Mesendoderm (in vitro differentiated cells): ENCODE data around the gene PIP4K2B.

ENCODE experiments used
- DNase-seq: peaks from one replicate; pipeline ENCODE4 v3.0.0; 2013
- H2AK5ac ChIP-seq: 2 replicates; pipeline ENCODE4 v1.6.1; 2013; ENCODE audit warnings: low read length, inconsistent platforms
- H2BK120ac ChIP-seq: 2 replicates; pipeline ENCODE4 v1.6.1; 2013; ENCODE audit warnings: low read depth, mild to moderate bottlenecking, low read length, moderate library complexity, mixed read lengths
- H2BK15ac ChIP-seq: replicated peaks from 2 replicates; pipeline ENCODE4 v1.6.1; 2013; ENCODE audit warnings: low read depth, mild to moderate bottlenecking, moderate library complexity
- H2BK5ac ChIP-seq: 2 replicates; pipeline ENCODE4 v1.6.1; 2013; ENCODE audit warnings: low read length, inconsistent platforms
- H3K18ac ChIP-seq: 2 replicates; pipeline ENCODE4 v1.6.1; 2013; ENCODE audit warnings: mild to moderate bottlenecking, low read length, mixed read lengths
- H3K23ac ChIP-seq: one replicate; pipeline ENCODE4 v1.6.1; 2013; ENCODE audit warnings: low read length
- H3K27ac ChIP-seq: 2 replicates; pipeline ENCODE4 v1.5.1; 2013; ENCODE audit warnings: low read depth, mild to moderate bottlenecking, inconsistent platforms, low read length, moderate library complexity
- H3K27me3 ChIP-seq: 2 replicates; pipeline ENCODE4 v1.6.1; 2013; ENCODE audit warnings: low read length, control low read depth, mild to moderate bottlenecking, inconsistent platforms; ENCODE audit not compliant: insufficient read depth, poor library complexity
- H3K36me3 ChIP-seq: 2 replicates; pipeline ENCODE4 v1.6.1; 2013; ENCODE audit warnings: low read length, inconsistent platforms; ENCODE audit not compliant: control insufficient read depth, insufficient read depth
- H3K4ac ChIP-seq: one replicate; pipeline ENCODE4 v1.6.1; 2013; ENCODE audit warnings: low read depth, mild to moderate bottlenecking, low read length, moderate library complexity
- H3K4me1 ChIP-seq: 2 replicates; pipeline ENCODE4 v1.6.1; 2013; ENCODE audit warnings: low read depth, low read length, inconsistent platforms; ENCODE audit not compliant: control insufficient read depth
- H3K4me2 ChIP-seq: 2 replicates; pipeline ENCODE4 v1.6.1; 2013; ENCODE audit warnings: low read length
- H3K4me3 ChIP-seq: 2 replicates; pipeline ENCODE4 v1.5.1; 2013; ENCODE audit warnings: mild to moderate bottlenecking, low read length
- H3K56ac ChIP-seq: one replicate; pipeline ENCODE4 v1.6.1; 2013; ENCODE audit warnings: low read length
- H3K79me1 ChIP-seq: 2 replicates; pipeline ENCODE4 v1.6.1; 2013; ENCODE audit warnings: low read length, inconsistent platforms
- H3K79me2 ChIP-seq: 2 replicates; pipeline ENCODE4 v1.6.1; 2013; ENCODE audit warnings: mild to moderate bottlenecking, low read length; ENCODE audit not compliant: control insufficient read depth, insufficient read depth
- H3K9ac ChIP-seq: 2 replicates; pipeline ENCODE4 v1.6.1; 2013; ENCODE audit warnings: low read length, inconsistent platforms
- H4K5ac ChIP-seq: one replicate; pipeline ENCODE4 v1.6.1; 2013; ENCODE audit warnings: low read length
- H4K8ac ChIP-seq: one replicate; pipeline ENCODE4 v1.6.1; 2013; ENCODE audit warnings: low read depth, mild to moderate bottlenecking, control low read depth, low read length, moderate library complexity
- WGBS: extraction: QIAGEN DNeasy Blood & Tissue Kit; methylation state at CpG from one replicate; pipeline ENCODE4 v1.1.7; 2013; ENCODE audit warnings: low lambda C conversion rate, missing lambda C conversion rate; ENCODE audit not compliant: insufficient coverage; ENCODE audit errors: extremely low coverage; 5-methylcytosine and 5-hydroxymethylcytosine counted together

Gene PIP4K2B

DNA sequence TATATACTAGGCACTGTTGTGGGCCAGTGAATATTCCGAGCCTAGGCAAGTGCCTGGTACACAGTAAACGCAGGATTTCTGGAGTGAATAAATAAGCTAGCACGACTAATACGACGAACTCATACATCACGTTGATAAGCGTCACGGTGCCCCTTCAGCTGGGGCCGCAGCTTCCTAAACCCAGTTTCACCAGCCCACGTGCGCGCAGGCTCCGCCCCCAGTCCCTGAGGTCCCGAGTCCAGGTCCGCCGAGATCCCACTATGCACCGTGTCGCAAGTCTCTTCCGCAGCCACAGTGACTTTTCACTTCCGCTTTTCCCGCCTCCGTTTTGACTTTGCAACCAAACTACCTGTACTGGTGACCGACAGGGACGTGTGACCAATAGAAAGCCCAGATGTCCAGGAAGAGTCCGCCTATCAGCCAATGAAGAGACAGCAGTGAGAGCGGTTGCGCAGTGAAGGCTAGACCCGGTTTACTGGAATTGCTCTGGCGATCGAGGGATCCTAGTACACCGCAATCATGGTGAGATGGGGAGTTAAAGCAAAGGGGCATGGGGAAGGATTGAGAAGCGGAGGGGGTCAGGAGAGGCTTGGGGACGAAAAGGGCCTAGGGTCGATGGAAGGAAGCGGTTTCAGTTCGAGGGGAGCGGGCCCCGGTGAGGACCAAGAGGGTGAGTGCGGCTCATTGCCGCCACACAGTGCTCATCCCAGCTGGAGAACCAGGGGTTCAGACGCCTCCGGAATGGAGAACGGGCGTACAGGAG is 46.9 kb downstream of the PIP4K2B start, which contains the start of gene PSMB3:
Gene PSMB3, plus strand, starts transcription at position 434 of the 763 bp plus-strand sequence. Its CDS starts 86 bp downstream, at position 520.
- H4K8ac ChIP-seq, result no peak within 1 kb of the TSS
- H3K4me1 ChIP-seq, result peaks cover 10% of the 10 kb centered on the region
- H2BK15ac ChIP-seq, result no peak within 1 kb of the TSS
- peak within 1 kb of the TSS; percentile 34 for H3K18ac ChIP-seq
- peaks cover 2% of the 10 kb centered on the region for H3K36me3 ChIP-seq
- H3K79me2 ChIP-seq, result peaks cover 19% of the 10 kb centered on the region
- no peak within 1 kb of the TSS for H2AK5ac ChIP-seq
- no peak within 1 kb of the TSS for H4K5ac ChIP-seq
- H3K4ac ChIP-seq, result peak within 1 kb of the TSS; percentile 89
- DNase-seq, result peak; percentile 100
- H3K23ac ChIP-seq, result no peak within 1 kb of the TSS
- peak within 1 kb of the TSS; percentile 98 for H3K4me3 ChIP-seq
- H3K79me1 ChIP-seq, result peaks cover 11% of the 10 kb centered on the region
- peak within 1 kb of the TSS; percentile 28 for H3K27ac ChIP-seq
- peak within 1 kb of the TSS; percentile 98 for H3K9ac ChIP-seq
- peak within 1 kb of the TSS; percentile 62 for H2BK5ac ChIP-seq
- H3K27me3 ChIP-seq, result no peaks in the 10 kb centered on the region
- no peak within 1 kb of the TSS for H2BK120ac ChIP-seq
- H3K4me2 ChIP-seq, result peak within 1 kb of the TSS; percentile 76
- no CpG with 5 or more reads among the region's 44 CpGs for WGBS
- H3K56ac ChIP-seq, result peak within 1 kb of the TSS; percentile 100

DNA sequence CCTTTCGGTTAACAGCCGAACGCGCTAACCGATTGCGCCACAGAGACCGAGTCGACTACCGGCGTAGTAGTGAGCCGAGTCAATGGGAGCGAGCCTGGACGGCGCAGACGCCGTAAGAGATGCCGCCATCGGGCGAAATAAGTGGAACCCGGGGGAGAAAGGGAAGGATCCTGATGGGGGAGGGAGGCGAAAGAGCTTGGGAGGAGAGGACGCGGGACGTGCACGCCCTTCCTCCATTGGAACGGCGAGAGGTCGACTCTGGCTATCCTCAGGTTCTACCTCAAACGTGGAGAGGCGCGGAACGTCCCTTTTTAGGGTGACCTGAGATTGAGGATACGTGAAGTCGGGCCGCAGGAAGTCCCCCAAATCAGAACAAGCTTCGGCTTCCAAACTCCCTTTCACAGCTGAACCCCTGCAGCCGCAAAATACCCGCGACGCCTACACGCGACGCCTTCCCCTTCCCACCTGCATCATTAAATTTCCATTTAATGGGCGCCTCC is 47.5 kb downstream of the PIP4K2B start:
- Histone ChIP-seq H3K18ac (peak overlapping the region; percentile 34), H3K56ac (peak overlapping the region; percentile 92), H3K4me3 (peak overlapping the region; percentile 70), H2BK15ac (no peak overlapping the region), H3K23ac (no peak overlapping the region), H3K4ac (peak overlapping the region; percentile 89), H3K79me2 (peaks cover 24% of the 10 kb centered on the region), H3K79me1 (peaks cover 11% of the 10 kb centered on the region), H4K8ac (no peak overlapping the region), H3K36me3 (peaks cover 2% of the 10 kb centered on the region), H4K5ac (no peak overlapping the region), H3K4me1 (peaks cover 10% of the 10 kb centered on the region), H3K27ac (no peak overlapping the region), H3K9ac (peak overlapping the region; percentile 75), H2AK5ac (no peak overlapping the region), H2BK5ac (peak overlapping the region; percentile 5), H3K27me3 (no peaks in the 10 kb centered on the region), H2BK120ac (no peak overlapping the region), H3K4me2 (peak overlapping the region; percentile 76)
- WGBS, result no CpG with 5 or more reads among the region's 44 CpGs
- DNase-seq, result peak; percentile 93

DNA sequence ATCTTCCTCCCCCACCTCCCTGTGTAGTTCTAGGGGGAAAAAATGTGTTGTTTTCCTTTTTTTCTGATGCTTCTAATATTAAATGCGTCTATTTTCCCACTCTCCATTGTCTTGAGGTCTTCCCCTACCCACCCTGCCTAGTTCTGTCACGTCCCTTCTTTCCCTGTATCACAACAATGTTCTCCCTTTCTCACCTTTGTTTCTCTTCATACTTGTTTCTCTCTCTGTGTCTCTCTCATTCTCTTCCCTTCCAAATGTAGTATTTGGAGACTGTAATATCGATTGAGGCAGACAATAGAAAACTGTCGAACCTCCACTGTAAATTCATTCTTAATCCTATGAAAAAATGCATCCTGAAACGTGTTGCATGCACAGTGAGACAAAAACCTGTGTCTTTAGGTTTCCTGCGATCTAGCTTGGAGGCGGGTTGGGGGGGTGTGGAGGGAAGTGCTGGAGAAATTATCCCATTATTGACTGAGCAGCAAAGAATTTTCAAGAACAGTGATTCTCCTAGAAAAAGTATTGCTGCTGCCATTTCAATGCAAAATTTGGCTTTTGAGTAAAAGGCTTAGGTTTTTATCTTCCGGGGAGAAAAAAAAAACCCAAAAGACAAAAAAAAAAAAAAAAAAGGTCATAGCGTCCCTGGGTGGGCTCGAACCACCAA is 48.1 kb downstream of the PIP4K2B start:
- no CpG with 5 or more reads among the region's 10 CpGs for WGBS
- Histone ChIP-seq H3K79me1 (peaks cover 12% of the 10 kb centered on the region), H3K4ac (no peak overlapping the region), H3K27ac (no peak overlapping the region), H3K79me2 (peaks cover 30% of the 10 kb centered on the region), H3K4me2 (peak overlapping the region; percentile 95), H2BK15ac (no peak overlapping the region), H3K4me1 (peaks cover 11% of the 10 kb centered on the region), H4K5ac (no peak overlapping the region), H3K27me3 (no peaks in the 10 kb centered on the region), H3K4me3 (peak overlapping the region; percentile 3), H3K23ac (no peak overlapping the region), H3K9ac (peak overlapping the region; percentile 85), H2AK5ac (no peak overlapping the region), H4K8ac (no peak overlapping the region), H3K56ac (peak overlapping the region; percentile 93), H3K18ac (no peak overlapping the region), H3K36me3 (peaks cover 2% of the 10 kb centered on the region), H2BK120ac (no peak overlapping the region), H2BK5ac (no peak overlapping the region)
- peak; percentile 43 for DNase-seq

DNA sequence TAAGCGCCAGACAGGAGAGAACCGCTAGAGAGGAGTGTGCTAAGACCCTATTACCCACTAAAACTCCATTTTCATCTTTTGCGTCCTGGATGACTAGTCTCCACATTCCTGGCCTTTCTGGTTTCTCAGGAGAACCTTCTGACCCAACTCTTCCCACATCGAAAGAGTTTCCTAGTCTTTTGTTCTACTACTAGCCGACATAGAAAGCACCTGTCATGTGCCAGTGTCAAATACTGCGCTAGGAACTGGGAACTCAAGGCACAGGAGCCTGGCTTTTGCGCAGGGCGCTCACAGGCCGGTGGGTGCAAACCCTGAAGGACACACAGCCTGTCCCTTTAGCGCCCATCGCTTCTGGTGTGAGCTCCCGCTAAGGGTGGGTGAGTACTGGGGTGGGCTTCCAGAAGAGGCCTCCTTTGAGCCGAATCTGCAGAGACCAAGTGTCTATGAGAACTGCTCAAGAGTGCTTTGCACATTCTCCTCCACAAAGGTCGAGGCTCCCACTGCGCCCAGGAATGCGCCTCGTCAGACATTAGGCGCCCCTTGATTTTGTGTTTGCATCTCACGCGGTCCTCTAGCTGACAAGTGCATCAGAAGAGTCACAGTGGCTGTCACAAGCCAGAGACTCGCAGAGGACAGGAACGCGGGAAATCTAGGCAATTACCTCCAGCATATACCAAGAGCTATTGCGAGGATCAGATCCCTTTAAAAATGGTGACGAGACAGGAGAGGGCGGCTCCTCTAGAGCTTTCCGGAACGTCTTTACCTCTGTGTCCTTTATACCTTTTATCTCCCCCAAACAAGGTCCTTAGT is 48.8 kb downstream of the PIP4K2B start:
- H3K4ac ChIP-seq, result no peak overlapping the region

DNA sequence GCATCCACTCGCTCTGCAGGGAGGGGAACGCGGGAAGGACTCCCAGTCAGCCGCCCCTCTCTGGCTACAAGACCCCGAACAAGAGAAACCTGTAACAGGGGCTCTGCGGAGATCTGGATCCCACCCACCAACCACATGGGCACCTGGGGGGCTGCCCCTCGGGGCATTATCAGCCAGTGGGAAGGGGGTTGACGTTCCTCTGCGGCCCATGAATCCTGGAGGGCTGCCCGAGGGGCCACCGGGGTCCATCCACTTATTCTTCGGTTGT is 49.4 kb downstream of the PIP4K2B start:
- peak overlapping the region; percentile 46 for H3K27ac ChIP-seq
- peaks cover 19% of the 10 kb centered on the region for H3K4me1 ChIP-seq
- no CpG with 5 or more reads among the region's 12 CpGs for WGBS

More for the DNA sequence above, 48.8 kb downstream of the PIP4K2B start:
- H3K18ac ChIP-seq, result no peak overlapping the region
- H3K4me2 ChIP-seq, result peak overlapping the region; percentile 95
- peak overlapping the region; percentile 11 for H2AK5ac ChIP-seq
- H4K5ac ChIP-seq, result no peak overlapping the region
- DNase-seq, result peak; percentile 57
- H4K8ac ChIP-seq, result no peak overlapping the region
- peaks cover 19% of the 10 kb centered on the region for H3K4me1 ChIP-seq
- peaks cover 38% of the 10 kb centered on the region for H3K79me2 ChIP-seq
- peak overlapping the region; percentile 85 for H3K9ac ChIP-seq
- peak overlapping the region; percentile 65 for H3K4me3 ChIP-seq
- peak overlapping the region; percentile 93 for H3K56ac ChIP-seq
- H3K27me3 ChIP-seq, result no peaks in the 10 kb centered on the region
- H3K36me3 ChIP-seq, result peaks cover 2% of the 10 kb centered on the region
- H2BK5ac ChIP-seq, result no peak overlapping the region
- H3K79me1 ChIP-seq, result peaks cover 13% of the 10 kb centered on the region
- H3K23ac ChIP-seq, result peak overlapping the region; percentile 75
- no CpG with 5 or more reads among the region's 28 CpGs for WGBS
- peak overlapping the region; percentile 46 for H3K27ac ChIP-seq
- H2BK120ac ChIP-seq, result no peak overlapping the region
- no peak overlapping the region for H2BK15ac ChIP-seq

More for the DNA sequence above, 49.4 kb downstream of the PIP4K2B start:
- Histone ChIP-seq H3K18ac (peak overlapping the region; percentile 28), H3K79me1 (peaks cover 13% of the 10 kb centered on the region), H3K4me3 (peak overlapping the region; percentile 65), H3K36me3 (peaks cover 2% of the 10 kb centered on the region), H4K8ac (no peak overlapping the region), H2BK5ac (no peak overlapping the region), H3K4me2 (peak overlapping the region; percentile 95), H4K5ac (no peak overlapping the region), H2AK5ac (no peak overlapping the region), H2BK15ac (no peak overlapping the region), H3K56ac (peak overlapping the region; percentile 93), H3K79me2 (peaks cover 43% of the 10 kb centered on the region), H3K9ac (peak overlapping the region; percentile 85), H3K27me3 (no peaks in the 10 kb centered on the region), H2BK120ac (peak overlapping the region; percentile 1), H3K4ac (no peak overlapping the region), H3K23ac (peak overlapping the region; percentile 75)
- no peak for DNase-seq
